ENCODE data around the gene DSG2. TPM values are rescaled to one million over a fixed set of nuclear protein-coding genes. Genes with fewer than 3 reads are reported as not detected.

DSG2 gene
- total RNA-seq, 1 experiment from 2014 or later: not detected

DNA sequence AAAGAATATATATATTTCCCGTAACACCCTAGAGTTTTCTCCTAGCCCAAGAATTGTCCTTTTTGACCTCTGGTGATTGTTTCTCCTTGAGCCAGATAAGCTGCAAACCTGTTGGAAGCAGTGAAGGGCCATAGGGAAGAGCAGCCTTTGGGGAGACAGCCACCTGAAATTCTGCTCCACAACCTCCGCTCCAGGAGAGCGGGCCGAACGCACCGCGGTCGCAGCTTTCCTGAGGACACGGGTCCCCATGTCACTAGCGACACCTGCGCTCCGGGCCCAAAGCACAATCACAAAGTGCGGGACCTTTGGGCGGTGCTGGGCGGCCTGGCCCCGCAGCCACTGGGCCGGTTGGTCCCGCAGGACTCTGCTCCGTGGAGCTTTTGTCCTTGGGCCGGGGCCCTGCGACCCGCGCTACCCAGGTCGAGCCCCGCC is 557 bp upstream of the DSG2 start:
- no peaks in the 10 kb centered on the region for H3K4me1 ChIP-seq (ENCODE audit: insufficient read depth, low read length, poor library complexity, severe bottlenecking)
- no peaks in the 10 kb centered on the region for H3K36me3 ChIP-seq (ENCODE audit: insufficient read depth, low read length, poor library complexity, severe bottlenecking)
- no peaks in the 10 kb centered on the region for H3K9me3 ChIP-seq (ENCODE audit: low read depth, low read length, poor library complexity, severe bottlenecking)
- DNase-seq (ENCODE audit: low spot score): no peak
- ChIA-PET POLR2A (ENCODE audit: low non-redundant PET) (interaction anchor here (0.6 kb wide), 1 partner anchor 10 kb away, joined by 3 read pairs; no protein-coding TSS in a partner anchor), CTCF (no interaction called here)
- peak overlapping the region; percentile 37 for H3K4me3 ChIP-seq (ENCODE audit: low read depth, low read length, poor library complexity, severe bottlenecking)
- H3K27me3 ChIP-seq (replicated peaks; ENCODE audit: insufficient read depth, low read depth, low read length, poor library complexity): peaks cover 73% of the 10 kb centered on the region
- intact Hi-C loops (cut with micrococcal nuclease; ENCODE audit: unreplicated experiment): no loop called here
- no peak overlapping the region for H3K27ac ChIP-seq (ENCODE audit: low read depth, low read length, poor library complexity, severe bottlenecking)
- TF ChIP-seq EZH2 (IDR thresholded peaks at IDR 0.05; ENCODE audit: borderline replicate concordance, low read depth, low read length, poor library complexity, severe bottlenecking) (no peak), CTCF (conservative IDR thresholded peaks at IDR 0.05; ENCODE audit: low read depth, low read length) (no peak)
- BruUV-seq (replicated peaks): no TSS peak

DNA sequence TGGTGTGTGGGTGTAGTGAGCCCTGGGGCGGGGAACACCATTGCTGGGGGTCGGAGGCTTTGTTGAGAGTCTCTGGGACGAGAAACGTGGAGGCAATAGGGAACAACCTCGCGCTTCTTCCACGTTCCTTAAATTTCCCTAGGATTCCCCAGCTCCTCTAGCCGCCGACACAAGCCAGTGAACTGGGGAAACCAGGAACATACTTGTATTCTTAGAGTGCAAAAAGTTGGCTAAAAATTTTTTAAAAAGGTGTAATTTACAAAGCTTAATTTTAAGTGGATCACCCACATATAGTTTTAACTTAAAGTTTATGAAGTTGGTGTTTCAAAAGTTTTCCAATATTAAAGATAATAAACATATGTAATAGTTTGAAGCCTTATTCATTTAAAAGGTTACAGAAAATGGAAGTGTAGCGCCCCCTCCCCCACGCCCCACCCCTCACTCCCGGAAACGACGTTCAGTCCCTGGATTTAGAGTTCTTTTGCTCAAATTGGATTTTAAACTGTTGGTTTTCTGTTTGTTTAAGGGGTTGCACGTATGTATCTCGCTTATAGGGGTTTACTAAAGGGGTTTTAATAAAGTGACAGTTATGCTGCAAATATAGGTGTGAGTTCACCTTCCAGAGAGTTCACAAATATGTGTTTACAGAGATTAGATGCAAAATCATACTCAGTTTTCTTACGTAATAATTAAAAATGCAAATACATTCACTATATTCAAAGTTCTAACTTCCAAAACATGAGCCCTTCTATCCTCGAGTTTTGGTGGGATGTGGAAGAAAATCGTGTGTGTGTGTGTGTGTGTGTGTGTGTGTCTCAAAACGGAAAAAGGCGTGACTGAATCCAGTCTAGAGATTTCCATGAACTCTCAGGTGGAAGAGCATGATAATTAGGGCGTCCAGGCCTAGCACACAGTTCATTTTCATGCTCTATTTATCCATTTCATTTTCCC is 872 bp downstream of the DSG2 start:
- DNase-seq (ENCODE audit: low spot score): no peak
- Histone ChIP-seq H3K27ac (ENCODE audit: low read depth, low read length, poor library complexity, severe bottlenecking) (no peak overlapping the region), H3K27me3 (replicated peaks; ENCODE audit: insufficient read depth, low read depth, low read length, poor library complexity) (peaks cover 75% of the 10 kb centered on the region), H3K36me3 (ENCODE audit: insufficient read depth, low read length, poor library complexity, severe bottlenecking) (no peaks in the 10 kb centered on the region), H3K9me3 (ENCODE audit: low read depth, low read length, poor library complexity, severe bottlenecking) (no peaks in the 10 kb centered on the region), H3K4me3 (ENCODE audit: low read depth, low read length, poor library complexity, severe bottlenecking) (peak overlapping the region; percentile 37), H3K4me1 (ENCODE audit: insufficient read depth, low read length, poor library complexity, severe bottlenecking) (no peaks in the 10 kb centered on the region)
- ChIA-PET POLR2A (ENCODE audit: low non-redundant PET) (no interaction called here), CTCF (no interaction called here)
- BruUV-seq (replicated peaks): no TSS peak
- intact Hi-C loops (cut with micrococcal nuclease; ENCODE audit: unreplicated experiment): no loop called here
- TF ChIP-seq CTCF (conservative IDR thresholded peaks at IDR 0.05; ENCODE audit: low read depth, low read length) (no peak), EZH2 (IDR thresholded peaks at IDR 0.05; ENCODE audit: borderline replicate concordance, low read depth, low read length, poor library complexity, severe bottlenecking) (peak; percentile 32)

GRCh38 chr18:31500051-31500688 is 2.2 kb downstream of the DSG2 start:
- CTCF ChIA-PET: no interaction called here
- no peak overlapping the region for H3K4me3 ChIP-seq (ENCODE audit: low read depth, low read length, poor library complexity, severe bottlenecking)
- H3K9me3 ChIP-seq (ENCODE audit: low read depth, low read length, poor library complexity, severe bottlenecking): no peaks in the 10 kb centered on the region
- H3K27ac ChIP-seq (ENCODE audit: low read depth, low read length, poor library complexity, severe bottlenecking): no peak overlapping the region
- H3K27me3 ChIP-seq (replicated peaks; ENCODE audit: insufficient read depth, low read depth, low read length, poor library complexity): peaks cover 79% of the 10 kb centered on the region
- no peak for DNase-seq (ENCODE audit: low spot score)
- no peaks in the 10 kb centered on the region for H3K4me1 ChIP-seq (ENCODE audit: insufficient read depth, low read length, poor library complexity, severe bottlenecking)
- no peaks in the 10 kb centered on the region for H3K36me3 ChIP-seq (ENCODE audit: insufficient read depth, low read length, poor library complexity, severe bottlenecking)
- TF ChIP-seq CTCF (conservative IDR thresholded peaks at IDR 0.05; ENCODE audit: low read depth, low read length): no peak
- intact Hi-C loops (cut with micrococcal nuclease; ENCODE audit: unreplicated experiment): no loop called here
- no TSS peak for BruUV-seq (replicated peaks)
- POLR2A ChIA-PET (ENCODE audit: low non-redundant PET): no interaction called here

Data from A673 (cell line).